Measurements from ENCODE around the gene ARL3. TPM values are rescaled to one million over a fixed set of nuclear protein-coding genes. Genes with fewer than 3 reads are reported as not detected.

The ARL3 gene
- total RNA-seq, 1 experiment from 2014 or later, result 13.3 TPM

- H3K4me1 Mint-ChIP-seq, result peaks cover 27% of the 10 kb centered on the region
- H3K4me3 Mint-ChIP-seq, result peak overlapping the region; percentile 87
- H3K36me3 Mint-ChIP-seq, result no peaks in the 10 kb centered on the region
- H3K9me3 Mint-ChIP-seq, result no peaks in the 10 kb centered on the region
- peak; percentile 52 for DNase-seq (ENCODE audit: low spot score)
- POLR2A ChIA-PET, result interaction anchor here (0.6 to 1.9 kb wide), 7 partner anchors 10 to 229 kb away, joined by 3 to 17 read pairs (median 6); partner anchors contain the start of genes ARL3, SFXN2 and WBP1L
- no peak for TF ChIP-seq ZNF138 (CRISPR knock-in tag; conservative IDR thresholded peaks at IDR 0.05)
- no peak for TF ChIP-seq ATF6 (CRISPR knock-in tag; IDR thresholded peaks at IDR 0.05)
- TF ChIP-seq JAZF1 (CRISPR knock-in tag; IDR thresholded peaks at IDR 0.05), result no peak
- no peak for TF ChIP-seq NFATC4 (CRISPR knock-in tag; IDR thresholded peaks at IDR 0.05)
- no peak for TF ChIP-seq CTCF (IDR thresholded peaks at IDR 0.05)
- 0 out of 2 replicates have a peak, but pooled peaks have one; percentile 8 for TF ChIP-seq TP53 (CRISPR knock-in tag; IDR thresholded peaks at IDR 0.05)
- CTCF ChIA-PET, result interaction anchor here (0.7 to 2.4 kb wide), 6 partner anchors 18 to 46 kb away, joined by 3 to 11 read pairs (median 6); no protein-coding TSS in a partner anchor
- peaks cover 4% of the 10 kb centered on the region; the same call in 1 of the 2 replicates for H3K27me3 Mint-ChIP-seq (ENCODE audit: low read depth)
- no peak for ATAC-seq
- H3K27ac Mint-ChIP-seq, result peak overlapping the region; percentile 94
These were observed 71.4 kb downstream of the ARL3 start for GRCh38 chr10:102642736-102643335.

- peak overlapping the region; percentile 85 for H3K4me3 Mint-ChIP-seq
- ChIA-PET POLR2A (interaction anchor here (0.5 to 1.9 kb wide), 10 partner anchors 10 to 230 kb away, joined by 3 to 17 read pairs (median 6); partner anchors contain the start of genes ACTR1A, ARL3, SFXN2 and WBP1L), CTCF (interaction anchor here (0.7 to 2.4 kb wide), 10 partner anchors 12 to 1601 kb away, joined by 3 to 11 read pairs (median 4); no protein-coding TSS in a partner anchor)
- H3K27ac Mint-ChIP-seq, result peak overlapping the region; percentile 99
- DNase-seq (ENCODE audit: low spot score), result peak; percentile 99
- H3K9me3 Mint-ChIP-seq, result no peaks in the 10 kb centered on the region
- H3K4me1 Mint-ChIP-seq, result peaks cover 21% of the 10 kb centered on the region
- peak; percentile 86 for ATAC-seq
- no peaks in the 10 kb centered on the region for H3K36me3 Mint-ChIP-seq
- H3K27me3 Mint-ChIP-seq (ENCODE audit: low read depth), result peaks cover 4% of the 10 kb centered on the region; the same call in 1 of the 2 replicates
- TF ChIP-seq PREB (CRISPR knock-in tag; IDR thresholded peaks at IDR 0.05; ENCODE audit: borderline replicate concordance) (no peak), EMX1 (CRISPR knock-in tag; IDR thresholded peaks at IDR 0.05) (no peak), NFYB (CRISPR knock-in tag; conservative IDR thresholded peaks at IDR 0.05; ENCODE audit: low read depth) (peak; percentile 25; the same call in 1 of the 2 replicates), NR2C2 (CRISPR knock-in tag; IDR thresholded peaks at IDR 0.05) (no peak), ATF1 (CRISPR knock-in tag; IDR thresholded peaks at IDR 0.05) (no peak), ARID4B (CRISPR knock-in tag; IDR thresholded peaks at IDR 0.05; ENCODE audit: borderline replicate concordance) (no peak; the same call in 1 of the 2 replicates), HMGA2 (CRISPR knock-in tag; IDR thresholded peaks at IDR 0.05) (no peak), ZNF423 (CRISPR knock-in tag; IDR thresholded peaks at IDR 0.05) (no peak), E2F4 (CRISPR knock-in tag; IDR thresholded peaks at IDR 0.05; ENCODE audit: borderline replicate concordance, low read depth) (no peak), TP53 (CRISPR knock-in tag; IDR thresholded peaks at IDR 0.05) (0 out of 2 replicates have a peak, but pooled peaks have one; percentile 44), MYBL2 (CRISPR knock-in tag; IDR thresholded peaks at IDR 0.05) (peak; percentile 56; the same call in 1 of the 2 replicates), ZNF121 (CRISPR knock-in tag; IDR thresholded peaks at IDR 0.05) (no peak), RELA (CRISPR knock-in tag; IDR thresholded peaks at IDR 0.05; ENCODE audit: borderline replicate concordance) (no peak), HMGXB4 (CRISPR knock-in tag; IDR thresholded peaks at IDR 0.05) (no peak)
These were observed 72.1 kb downstream of the ARL3 start for GRCh38 chr10:102641880-102642735.

Data from WTC11 (cell line).